Activated CD8-positive, alpha-beta T cell treated with anti-CD3 and anti-CD28 coated beads for 36 hours (primary cell): ENCODE results near the gene SCARB2. TPM values are rescaled to one million over a fixed set of nuclear protein-coding genes. Genes with fewer than 3 reads are reported as not detected.

Source experiments
- ATAC-seq: fragments of 200-7000 bp; cut with Tn5 transposase; one replicate; pipeline ENCODE4 v1.10.0; 2021; ENCODE audit warnings: mild to moderate bottlenecking, moderate library complexity
- CTCF ChIA-PET: fragments of 350-600 bp; sonication (Branson Sonifier 250); formaldehyde crosslinking; loops from one replicate; lab custom pipeline; 2021; ENCODE audit warnings: antibody characterized with exemption; lab: Charles Lee
- POLR2A ChIA-PET: fragments of 350-600 bp; sonication (Branson Sonifier 250); formaldehyde crosslinking; loops from one replicate; lab custom pipeline; 2021; ENCODE audit warnings: antibody characterized with exemption; lab: Charles Lee
- DNase-seq: peaks from one replicate; pipeline ENCODE4 v3.0.0-alpha.2; 2020
- H3K27ac Mint-ChIP-seq: one replicate; pipeline ENCODE4 v1.8.0; 2021; ENCODE audit warnings: mild to moderate bottlenecking, mixed read lengths
- H3K27me3 Mint-ChIP-seq: one replicate; pipeline ENCODE4 v1.8.0; 2021; ENCODE audit warnings: mixed read lengths
- H3K36me3 Mint-ChIP-seq: one replicate; pipeline ENCODE4 v1.8.0; 2021; ENCODE audit warnings: low read depth, mixed read lengths
- H3K4me1 Mint-ChIP-seq: one replicate; pipeline ENCODE4 v1.8.0; 2021; ENCODE audit warnings: low read depth, mixed read lengths
- H3K4me3 Mint-ChIP-seq: one replicate; pipeline ENCODE4 v1.8.0; 2021; ENCODE audit warnings: mild to moderate bottlenecking, moderate library complexity, mixed read lengths
- H3K9me3 Mint-ChIP-seq: one replicate; pipeline ENCODE4 v1.8.0; 2021; ENCODE audit warnings: mixed read lengths
- CTCF ChIP-seq: fragments of 200-600 bp; IDR thresholded peaks from one replicate; pipeline ENCODE4 v1.8.0; 2022; ENCODE audit warnings: antibody characterized with exemption, mild to moderate bottlenecking
- intact Hi-C: fragments of 100-400 bp; cut with micrococcal nuclease; formaldehyde crosslinking; loops from one replicate; pipeline ENCODE4 v1.10.0; 2022
- total RNA-seq, 2 experiments: library from RNA; stranded (reverse); gene quantifications; one replicate each; pipeline ENCODE4 v1.2.3, GENCODE V29; 2021

Gene SCARB2
- total RNA-seq, 2 experiments from 2014 or later = 2.6 to 3.1 TPM

- Mint-ChIP-seq H3K27ac (peak overlapping the region; percentile 90), H3K9me3 (no peaks in the 10 kb centered on the region), H3K4me1 (peaks cover 27% of the 10 kb centered on the region), H3K4me3 (peak overlapping the region; percentile 83), H3K27me3 (no peaks in the 10 kb centered on the region), H3K36me3 (peaks cover 2% of the 10 kb centered on the region)
- ChIA-PET POLR2A (interaction anchor here (0.8 to 1.7 kb wide), 4 partner anchors 15 to 65 kb away, joined by 3 to 6 read pairs (median 3); no protein-coding TSS in a partner anchor), CTCF (interaction anchor here (1.2 to 4.1 kb wide), 3 partner anchors 34 to 218 kb away, joined by 3 to 20 read pairs (median 3); no protein-coding TSS in a partner anchor)
- intact Hi-C loops = no loop called here
- ATAC-seq = peak; percentile 72
- DNase-seq = no peak
- TF ChIP-seq CTCF = no peak
Measured at GRCh38 chr4:76214177-76214675, 602 bp upstream of the SCARB2 start.

GRCh38 chr4:76212851-76213414 is 691 bp downstream of the SCARB2 start:
- Mint-ChIP-seq H3K27ac (peak overlapping the region; percentile 63), H3K9me3 (no peaks in the 10 kb centered on the region), H3K4me3 (peak overlapping the region; percentile 66), H3K4me1 (peaks cover 38% of the 10 kb centered on the region), H3K36me3 (peaks cover 2% of the 10 kb centered on the region), H3K27me3 (no peaks in the 10 kb centered on the region)
- DNase-seq (peak; percentile 73), ATAC-seq (peak; percentile 21)
- TF ChIP-seq CTCF = no peak
- intact Hi-C loops = no loop called here
- POLR2A ChIA-PET = no interaction called here
- CTCF ChIA-PET = interaction anchor here (1.1 to 5.5 kb wide), 4 partner anchors 13 to 217 kb away, joined by 3 to 33 read pairs (median 12); no protein-coding TSS in a partner anchor

- POLR2A ChIA-PET = interaction anchor here (0.9 kb wide), 1 partner anchor 221 kb away, joined by 3 read pairs; the partner anchor contains the start of gene SDAD1
- peaks cover 38% of the 10 kb centered on the region for H3K4me1 Mint-ChIP-seq
Measured at GRCh38 chr4:76211769-76212708, 1.6 kb downstream of the SCARB2 start.

GRCh38 chr4:76210452-76210851 is 3.2 kb downstream of the SCARB2 start:
- Mint-ChIP-seq H3K9me3 (no peaks in the 10 kb centered on the region), H3K36me3 (peaks cover 2% of the 10 kb centered on the region), H3K4me1 (peaks cover 42% of the 10 kb centered on the region), H3K4me3 (no peak overlapping the region), H3K27ac (no peak overlapping the region), H3K27me3 (no peaks in the 10 kb centered on the region)
- ChIA-PET CTCF (interaction anchor here (1.0 to 5.5 kb wide), 2 partner anchors 30 to 164 kb away, joined by 3 to 33 read pairs; no protein-coding TSS in a partner anchor), POLR2A (interaction anchor here (0.7 to 1.1 kb wide), 2 partner anchors 11 to 58 kb away, joined by 3 read pairs; no protein-coding TSS in a partner anchor)
- intact Hi-C loops = no loop called here
- ATAC-seq (no peak), DNase-seq (no peak)
- no peak for TF ChIP-seq CTCF

More at GRCh38 chr4:76211769-76212708, 1.6 kb downstream of the SCARB2 start:
- no peak for TF ChIP-seq CTCF
- Mint-ChIP-seq H3K36me3 (peaks cover 2% of the 10 kb centered on the region), H3K9me3 (no peaks in the 10 kb centered on the region), H3K4me3 (peak overlapping the region; percentile 66), H3K27me3 (no peaks in the 10 kb centered on the region), H3K27ac (peak overlapping the region; percentile 63)
- DNase-seq (no peak), ATAC-seq (no peak)
- CTCF ChIA-PET = interaction anchor here (1.1 to 5.5 kb wide), 2 partner anchors 12 to 32 kb away, joined by 3 to 33 read pairs; no protein-coding TSS in a partner anchor
- intact Hi-C loops = no loop called here
